ENCODE results near the gene RBM14. TPM values are rescaled to one million over a fixed set of nuclear protein-coding genes. Genes with fewer than 3 reads are reported as not detected.

RBM14 gene
- total and polyA plus RNA-seq, 9 of the 15 experiments (the other 6 are each of a cell fraction or from before 2014, with no cell fraction given) = 5.5 to 131 (median 42.6) TPM

DNA sequence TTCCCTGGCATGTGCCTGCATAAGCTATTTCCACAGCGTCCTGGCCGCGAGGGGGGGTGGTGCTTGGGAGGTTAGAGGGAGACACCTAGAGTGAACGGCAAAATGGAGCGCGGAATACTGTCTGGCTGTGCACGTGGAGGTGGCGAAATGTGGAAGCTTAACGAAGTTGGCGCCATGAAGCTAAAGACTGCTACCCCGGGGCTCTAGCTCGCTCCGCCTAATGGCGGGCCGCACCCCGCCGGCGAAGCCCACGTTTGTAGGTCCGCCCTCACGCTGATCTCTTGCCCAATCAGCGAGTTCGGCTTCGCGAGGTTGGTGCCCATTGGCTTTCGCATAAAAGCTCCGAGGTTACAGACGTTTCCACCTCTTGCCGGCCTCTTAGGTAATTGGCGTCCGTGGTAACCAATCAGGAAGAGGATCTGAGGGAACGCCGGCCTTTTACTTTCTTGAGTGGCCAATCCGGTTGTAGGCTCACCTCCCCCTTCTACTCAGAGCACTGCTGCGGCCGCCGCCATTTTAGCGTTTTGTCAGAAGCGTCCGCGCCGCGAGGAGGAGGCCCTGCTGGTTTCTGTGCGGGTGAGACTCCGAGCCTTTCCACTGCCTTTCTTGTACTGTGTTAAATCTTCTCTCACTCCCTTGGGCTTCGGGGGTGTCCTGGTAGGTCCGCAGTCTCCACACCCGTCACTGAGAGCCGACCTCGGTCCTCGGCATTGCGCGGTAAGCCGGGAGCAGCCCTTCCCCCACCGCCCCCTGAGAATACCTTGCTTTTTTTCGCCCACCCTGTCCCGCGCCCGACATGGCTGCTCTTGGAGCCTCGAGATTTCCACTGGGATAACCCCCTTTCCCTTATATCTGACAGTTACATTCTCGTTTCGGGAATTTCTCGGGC lies 22.0 kb downstream of the RBM14 start, which contains the start of gene RBM4 (continued):
- TF ChIP-seq ETV6 (IDR thresholded peaks at IDR 0.05; ENCODE audit: borderline replicate concordance in 1 of 2, low read depth in 2 of 2, low read length in 1 of 2) (0 out of 4 replicates have a peak, but pooled peaks of 1 of the 2 experiments have one; percentile 13), ETV6 (CRISPR knock-in tag; IDR thresholded peaks at IDR 0.05; ENCODE audit: borderline replicate concordance) (no peak), MYNN (IDR thresholded peaks at IDR 0.05) (peak; percentile 63; the same call in 1 of the 2 replicates), MYNN (CRISPR knock-in tag; IDR thresholded peaks at IDR 0.05) (no peak), KAT8 (IDR thresholded peaks at IDR 0.05; ENCODE audit: low read depth) (peak; percentile 82; the same call in 1 of the 2 replicates), CEBPB (tag; IDR thresholded peaks at IDR 0.05) (peak; percentile 83), TGIF2 (CRISPR knock-in tag; IDR thresholded peaks at IDR 0.05) (no peak), FOXO4 (CRISPR knock-in tag; IDR thresholded peaks at IDR 0.05) (peak; percentile 34; the same call in 1 of the 2 replicates), SAFB2 (IDR thresholded peaks at IDR 0.05; ENCODE audit: borderline replicate concordance, low read depth, low read length, severe bottlenecking) (no peak), KLF13 (tag; IDR thresholded peaks at IDR 0.05; ENCODE audit: borderline replicate concordance, low read depth) (no peak), CBX5 (IDR thresholded peaks at IDR 0.05; ENCODE audit: borderline replicate concordance, low read depth) (no peak), LARP7 (IDR thresholded peaks at IDR 0.05) (no peak), GATAD2A (IDR thresholded peaks at IDR 0.05) (no peak), RBFOX2 (IDR thresholded peaks at IDR 0.05; ENCODE audit: low read depth, low read length) (peak; percentile 98), ZNF444 (CRISPR knock-in tag; IDR thresholded peaks at IDR 0.05) (peak; percentile 41; the same call in 1 of the 2 replicates), ZKSCAN3 (CRISPR knock-in tag; IDR thresholded peaks at IDR 0.05) (no peak), RNF2 (IDR thresholded peaks at IDR 0.05) (peak; percentile 45; the same call in 1 of the 2 replicates)
- TF ChIP-seq, protein P1, sequence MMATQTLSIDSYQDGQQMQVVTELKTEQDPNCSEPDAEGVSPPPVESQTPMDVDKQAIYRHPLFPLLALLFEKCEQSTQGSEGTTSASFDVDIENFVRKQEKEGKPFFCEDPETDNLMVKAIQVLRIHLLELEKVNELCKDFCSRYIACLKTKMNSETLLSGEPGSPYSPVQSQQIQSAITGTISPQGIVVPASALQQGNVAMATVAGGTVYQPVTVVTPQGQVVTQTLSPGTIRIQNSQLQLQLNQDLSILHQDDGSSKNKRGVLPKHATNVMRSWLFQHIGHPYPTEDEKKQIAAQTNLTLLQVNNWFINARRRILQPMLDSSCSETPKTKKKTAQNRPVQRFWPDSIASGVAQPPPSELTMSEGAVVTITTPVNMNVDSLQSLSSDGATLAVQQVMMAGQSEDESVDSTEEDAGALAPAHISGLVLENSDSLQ (IDR thresholded peaks at IDR 0.05) = peak; percentile 99
- TF ChIP-seq, protein P2, sequence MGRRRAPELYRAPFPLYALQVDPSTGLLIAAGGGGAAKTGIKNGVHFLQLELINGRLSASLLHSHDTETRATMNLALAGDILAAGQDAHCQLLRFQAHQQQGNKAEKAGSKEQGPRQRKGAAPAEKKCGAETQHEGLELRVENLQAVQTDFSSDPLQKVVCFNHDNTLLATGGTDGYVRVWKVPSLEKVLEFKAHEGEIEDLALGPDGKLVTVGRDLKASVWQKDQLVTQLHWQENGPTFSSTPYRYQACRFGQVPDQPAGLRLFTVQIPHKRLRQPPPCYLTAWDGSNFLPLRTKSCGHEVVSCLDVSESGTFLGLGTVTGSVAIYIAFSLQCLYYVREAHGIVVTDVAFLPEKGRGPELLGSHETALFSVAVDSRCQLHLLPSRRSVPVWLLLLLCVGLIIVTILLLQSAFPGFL (CRISPR knock-in tag; IDR thresholded peaks at IDR 0.05) = no peak
- TF ChIP-seq, protein P3, sequence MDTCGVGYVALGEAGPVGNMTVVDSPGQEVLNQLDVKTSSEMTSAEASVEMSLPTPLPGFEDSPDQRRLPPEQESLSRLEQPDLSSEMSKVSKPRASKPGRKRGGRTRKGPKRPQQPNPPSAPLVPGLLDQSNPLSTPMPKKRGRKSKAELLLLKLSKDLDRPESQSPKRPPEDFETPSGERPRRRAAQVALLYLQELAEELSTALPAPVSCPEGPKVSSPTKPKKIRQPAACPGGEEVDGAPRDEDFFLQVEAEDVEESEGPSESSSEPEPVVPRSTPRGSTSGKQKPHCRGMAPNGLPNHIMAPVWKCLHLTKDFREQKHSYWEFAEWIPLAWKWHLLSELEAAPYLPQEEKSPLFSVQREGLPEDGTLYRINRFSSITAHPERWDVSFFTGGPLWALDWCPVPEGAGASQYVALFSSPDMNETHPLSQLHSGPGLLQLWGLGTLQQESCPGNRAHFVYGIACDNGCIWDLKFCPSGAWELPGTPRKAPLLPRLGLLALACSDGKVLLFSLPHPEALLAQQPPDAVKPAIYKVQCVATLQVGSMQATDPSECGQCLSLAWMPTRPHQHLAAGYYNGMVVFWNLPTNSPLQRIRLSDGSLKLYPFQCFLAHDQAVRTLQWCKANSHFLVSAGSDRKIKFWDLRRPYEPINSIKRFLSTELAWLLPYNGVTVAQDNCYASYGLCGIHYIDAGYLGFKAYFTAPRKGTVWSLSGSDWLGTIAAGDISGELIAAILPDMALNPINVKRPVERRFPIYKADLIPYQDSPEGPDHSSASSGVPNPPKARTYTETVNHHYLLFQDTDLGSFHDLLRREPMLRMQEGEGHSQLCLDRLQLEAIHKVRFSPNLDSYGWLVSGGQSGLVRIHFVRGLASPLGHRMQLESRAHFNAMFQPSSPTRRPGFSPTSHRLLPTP (IDR thresholded peaks at IDR 0.05; ENCODE audit: borderline replicate concordance, extremely low read depth, insufficient read length) = no peak

Measured in K562 (cell line).